ENCODE data around the gene MEOX2.

DNA sequence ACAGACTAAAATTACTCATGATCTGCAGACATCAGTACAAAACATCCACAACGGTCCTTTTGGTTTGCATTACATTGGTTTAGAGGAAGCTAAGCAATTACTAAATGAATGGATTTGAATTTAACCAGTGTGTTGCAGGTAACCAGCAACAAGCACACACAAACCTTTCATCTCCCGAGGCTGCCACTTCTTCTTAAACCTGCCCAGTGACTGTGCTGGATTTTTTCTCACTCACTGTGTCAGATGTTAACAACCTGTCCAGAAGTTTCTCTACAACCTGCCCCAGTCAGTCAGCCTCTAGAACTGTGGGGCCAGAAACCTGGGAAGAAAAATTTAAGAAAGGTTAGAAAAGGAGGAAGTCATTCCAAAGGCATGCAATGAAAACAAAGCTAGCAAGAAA lies 2.4 kb upstream of the MEOX2 start:
- TF ChIP-seq, protein P1, sequence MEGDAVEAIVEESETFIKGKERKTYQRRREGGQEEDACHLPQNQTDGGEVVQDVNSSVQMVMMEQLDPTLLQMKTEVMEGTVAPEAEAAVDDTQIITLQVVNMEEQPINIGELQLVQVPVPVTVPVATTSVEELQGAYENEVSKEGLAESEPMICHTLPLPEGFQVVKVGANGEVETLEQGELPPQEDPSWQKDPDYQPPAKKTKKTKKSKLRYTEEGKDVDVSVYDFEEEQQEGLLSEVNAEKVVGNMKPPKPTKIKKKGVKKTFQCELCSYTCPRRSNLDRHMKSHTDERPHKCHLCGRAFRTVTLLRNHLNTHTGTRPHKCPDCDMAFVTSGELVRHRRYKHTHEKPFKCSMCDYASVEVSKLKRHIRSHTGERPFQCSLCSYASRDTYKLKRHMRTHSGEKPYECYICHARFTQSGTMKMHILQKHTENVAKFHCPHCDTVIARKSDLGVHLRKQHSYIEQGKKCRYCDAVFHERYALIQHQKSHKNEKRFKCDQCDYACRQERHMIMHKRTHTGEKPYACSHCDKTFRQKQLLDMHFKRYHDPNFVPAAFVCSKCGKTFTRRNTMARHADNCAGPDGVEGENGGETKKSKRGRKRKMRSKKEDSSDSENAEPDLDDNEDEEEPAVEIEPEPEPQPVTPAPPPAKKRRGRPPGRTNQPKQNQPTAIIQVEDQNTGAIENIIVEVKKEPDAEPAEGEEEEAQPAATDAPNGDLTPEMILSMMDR (conservative IDR thresholded peaks at IDR 0.05; ENCODE audit: low read length) = no peak
- no peak for TF ChIP-seq EZH2phosphoT487 (IDR thresholded peaks at IDR 0.05; ENCODE audit: borderline replicate concordance)
